ENCODE data around the gene NRROS. TPM values are rescaled to one million over a fixed set of nuclear protein-coding genes. Genes with fewer than 3 reads are reported as not detected.
A peak's percentile ranks its signal among the peaks of the same experiment; 100 is the strongest.

Gene NRROS
- total and polyA plus RNA-seq, 5 donors from 2014 or later, result 2.5 to 18.3 (median 4.3) TPM

DNA sequence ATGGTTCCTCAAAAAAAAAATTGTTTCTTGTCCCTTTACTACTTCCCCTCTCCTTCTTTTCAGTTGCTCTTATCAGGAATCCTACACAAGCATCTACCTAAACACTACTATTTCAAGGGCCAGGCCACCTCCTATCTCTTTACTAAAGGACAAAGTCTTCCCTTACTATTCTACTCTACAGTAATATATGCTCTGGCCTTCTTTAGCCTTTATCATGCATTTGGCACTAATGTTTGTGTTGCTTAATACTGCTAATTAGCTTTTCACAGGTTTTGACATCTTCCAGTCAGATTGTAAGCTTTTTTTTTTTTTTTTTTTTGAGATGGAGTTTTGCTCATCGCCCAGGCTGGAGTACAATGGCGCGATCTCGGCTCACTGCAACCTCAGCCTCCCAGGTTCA, 67.2 kb downstream of the NRROS start:
- H3K36me3 Mint-ChIP-seq, result peaks cover 4% of the 10 kb centered on the region
- no peaks in the 10 kb centered on the region for H3K27me3 Mint-ChIP-seq
- peaks cover 3% of the 10 kb centered on the region for H3K36me3 ChIP-seq (ENCODE audit: control insufficient read depth, insufficient read depth, low read length)
- H3K4me1 ChIP-seq (ENCODE audit: control insufficient read depth, insufficient read depth, low read length, poor library complexity, severe bottlenecking), result peaks cover 12% of the 10 kb centered on the region
- H3K4me3 Mint-ChIP-seq, result no peak overlapping the region
- no peak overlapping the region for H3K27ac ChIP-seq (ENCODE audit: insufficient read depth, low read length, poor library complexity, severe bottlenecking)
- no peaks in the 10 kb centered on the region for H3K27me3 ChIP-seq (ENCODE audit: control insufficient read depth, insufficient read depth, low read length)
- H3K27ac Mint-ChIP-seq, result no peak overlapping the region
- DNase-seq (no peak), ATAC-seq (ENCODE audit: low read depth in 2 of 2) (no peak)
- no peaks in the 10 kb centered on the region for H3K9me3 Mint-ChIP-seq
- H3K9me3 ChIP-seq (ENCODE audit: control insufficient read depth in 2 of 2, low read length in 2 of 2), result no peaks in the 10 kb centered on the region
- no peak overlapping the region for H3K4me3 ChIP-seq (ENCODE audit: low read depth, low read length)
- H3K4me1 Mint-ChIP-seq, result peaks cover 4 to 18% (median 10%) of the 10 kb centered on the region in 4 donors

DNA sequence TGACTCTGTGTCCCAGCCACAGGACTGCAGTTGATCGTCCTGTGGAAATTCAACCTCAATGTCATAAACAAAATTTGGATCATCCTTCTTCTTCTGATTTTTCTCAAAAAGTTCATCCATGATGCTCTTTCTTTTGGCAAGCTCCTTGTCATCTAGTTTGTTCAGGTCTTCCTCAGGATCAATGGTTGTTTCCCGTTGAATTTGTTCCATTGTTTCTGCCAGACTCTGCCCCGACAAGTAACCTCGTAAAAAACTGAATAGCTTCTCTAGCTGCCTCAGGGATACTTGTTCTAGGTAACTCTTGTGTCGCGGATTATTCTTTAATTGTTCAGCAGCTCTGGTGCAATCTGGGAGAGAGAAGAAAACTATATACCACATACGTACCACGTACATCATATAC, 68.1 kb downstream of the NRROS start:
- H3K4me1 ChIP-seq (ENCODE audit: control insufficient read depth, insufficient read depth, low read length, poor library complexity, severe bottlenecking), result peaks cover 13% of the 10 kb centered on the region
- DNase-seq, result no peak
- Mint-ChIP-seq H3K27ac (no peak overlapping the region), H3K9me3 (no peaks in the 10 kb centered on the region), H3K36me3 (peaks cover 4% of the 10 kb centered on the region), H3K27me3 (no peaks in the 10 kb centered on the region), H3K4me1 (peaks cover 5 to 19% (median 11%) of the 10 kb centered on the region in 4 donors), H3K4me3 (peak overlapping the region in 1 of 4 donors; percentile 52)
- H3K27ac ChIP-seq (ENCODE audit: insufficient read depth, low read length, poor library complexity, severe bottlenecking), result no peak overlapping the region
- no peaks in the 10 kb centered on the region for H3K27me3 ChIP-seq (ENCODE audit: control insufficient read depth, insufficient read depth, low read length)
- H3K9me3 ChIP-seq (ENCODE audit: control insufficient read depth in 2 of 2, low read length in 2 of 2), result no peaks in the 10 kb centered on the region
- H3K36me3 ChIP-seq (ENCODE audit: control insufficient read depth, insufficient read depth, low read length), result peaks cover 3% of the 10 kb centered on the region
- H3K4me3 ChIP-seq (ENCODE audit: low read depth, low read length), result no peak overlapping the region
- ATAC-seq (ENCODE audit: low read depth in 2 of 2), result no peak

DNA sequence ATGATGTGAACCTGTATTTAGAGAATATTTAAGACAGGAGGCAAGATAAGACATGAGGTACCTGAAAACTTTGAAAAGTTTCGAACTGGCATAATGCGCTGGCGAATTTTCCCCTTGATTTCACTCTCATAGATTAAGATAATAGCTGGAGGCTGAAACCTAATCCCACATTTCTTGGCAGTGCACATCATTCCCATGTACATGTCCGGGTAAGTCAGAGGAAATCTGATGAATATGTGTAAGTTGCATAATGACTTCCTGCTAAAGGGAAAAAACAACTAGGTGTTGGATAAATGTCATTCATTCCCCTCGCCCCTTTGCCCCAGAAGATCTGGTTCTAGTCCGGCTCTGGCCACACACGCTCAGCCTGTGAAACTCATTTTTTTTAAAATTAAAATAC, 69.0 kb downstream of the NRROS start:
- H3K9me3 ChIP-seq (ENCODE audit: control insufficient read depth in 2 of 2, low read length in 2 of 2), result no peaks in the 10 kb centered on the region
- peaks cover 13% of the 10 kb centered on the region for H3K4me1 ChIP-seq (ENCODE audit: control insufficient read depth, insufficient read depth, low read length, poor library complexity, severe bottlenecking)
- H3K4me3 ChIP-seq (ENCODE audit: low read depth, low read length), result no peak overlapping the region
- H3K36me3 ChIP-seq (ENCODE audit: control insufficient read depth, insufficient read depth, low read length), result peaks cover 3% of the 10 kb centered on the region
- Mint-ChIP-seq H3K4me3 (peak overlapping the region in 1 of 4 donors; percentile 52), H3K9me3 (no peaks in the 10 kb centered on the region), H3K27ac (no peak overlapping the region), H3K27me3 (no peaks in the 10 kb centered on the region), H3K36me3 (peaks cover 4% of the 10 kb centered on the region), H3K4me1 (peaks cover 9 to 27% (median 17%) of the 10 kb centered on the region in 4 donors)
- ATAC-seq (ENCODE audit: low read depth in 2 of 2), result no peak
- no peak for DNase-seq
- H3K27me3 ChIP-seq (ENCODE audit: control insufficient read depth, insufficient read depth, low read length), result no peaks in the 10 kb centered on the region
- H3K27ac ChIP-seq (ENCODE audit: insufficient read depth, low read length, poor library complexity, severe bottlenecking), result no peak overlapping the region

Other genes with a start within 250 kb of the NRROS start
- 93.8 TPM for gene UBXN7, start 207.3 kb upstream of the NRROS start, total RNA-seq
- 10 to 100 TPM; 23.6 to 34.3 (median 29.5) TPM for gene UBXN7, start 207.3 kb upstream of the NRROS start, polyA plus RNA-seq
- gene RNF168, start 135.9 kb upstream of the NRROS start, total RNA-seq, result 29.5 TPM
- gene RNF168, start 135.9 kb upstream of the NRROS start, polyA plus RNA-seq, result 10 to 100 TPM in 1 of 4 donors, 1 to 10 TPM in 3; 8.3 to 10.5 (median 8.6) TPM
- not detected for gene SMCO1, start 124.3 kb upstream of the NRROS start, total RNA-seq
- gene SMCO1, start 124.3 kb upstream of the NRROS start, polyA plus RNA-seq, result not detected
- gene WDR53, start 71.1 kb upstream of the NRROS start, total RNA-seq, result 32.3 TPM
- gene WDR53, start 71.1 kb upstream of the NRROS start, polyA plus RNA-seq, result 10 to 100 TPM; 34.0 to 46.0 (median 36.4) TPM
- gene FBXO45, start 71.0 kb upstream of the NRROS start, total RNA-seq, result 9.1 TPM
- 1 to 10 TPM; 3.2 to 8.2 (median 4.6) TPM for gene FBXO45, start 71.0 kb upstream of the NRROS start, polyA plus RNA-seq
- gene CEP19, start 72.6 kb downstream of the NRROS start, total RNA-seq, result 1.9 TPM
- gene CEP19, start 72.6 kb downstream of the NRROS start, polyA plus RNA-seq, result 1 to 10 TPM; 4.7 to 6.2 (median 5.6) TPM
- 17.2 TPM for gene PIGX, start 72.7 kb downstream of the NRROS start, total RNA-seq
- gene PIGX, start 72.7 kb downstream of the NRROS start, polyA plus RNA-seq, result 10 to 100 TPM; 18.8 to 40.4 (median 25.9) TPM
- gene PAK2, start 100.2 kb downstream of the NRROS start, total RNA-seq, result 83.7 TPM
- gene PAK2, start 100.2 kb downstream of the NRROS start, polyA plus RNA-seq, result 10 to 100 TPM; 37.5 to 46.4 (median 41.7) TPM
- gene SENP5, start 228.2 kb downstream of the NRROS start, total RNA-seq, result 67.5 TPM
- 1 to 10 TPM; 6.2 to 9.8 (median 6.8) TPM for gene SENP5, start 228.2 kb downstream of the NRROS start, polyA plus RNA-seq

Data from CD4-positive, CD25-positive, alpha-beta regulatory T cell (primary cell).